NCI-H1417 treated with DMSO at 0.1 percent for 48 hours (cell line): ENCODE data around the gene SBF1.
"Not testable (repeated sequence)": the region's sequence is repeated elsewhere in the genome, so short reads cannot be mapped to it uniquely, and the experiment has no call there.

ENCODE experiments used
- DNase-seq: peaks from one replicate; lab custom pipeline; 2025; lab: John Stamatoyannopoulos, UW

SBF1 gene

GRCh38 chr22:50399751-50400331 lies 75.0 kb downstream of the SBF1 start:
- DNase-seq, result no peak

GRCh38 chr22:50398831-50399648 lies 75.8 kb downstream of the SBF1 start:
- DNase-seq, result no peak

- DNase-seq, result not testable (repeated sequence)
Observed at GRCh38 chr22:50397371-50398060, 77.3 kb downstream of the SBF1 start.

- DNase-seq, result no peak
Observed at GRCh38 chr22:50396751-50397370, 78.0 kb downstream of the SBF1 start.
